Suprapubic skin (tissue), 4 donors: Measurements from ENCODE around the gene NBPF1. TPM values are rescaled to one million over a fixed set of nuclear protein-coding genes. Genes with fewer than 3 reads are reported as not detected.
"Not testable (repeated sequence)": the region's sequence is repeated elsewhere in the genome, so short reads cannot be mapped to it uniquely, and the experiment has no call there.

ENCODE experiments used
- DNase-seq, 2 donors: peaks; one replicate each; pipeline ENCODE4 v3.0.0-alpha.2; 2019; ENCODE audit warnings: low spot score in 2 of 2
- H3K27ac ChIP-seq: fragments of 200-600 bp; sonication (generic); one replicate; pipeline ENCODE4 v1.5.1; 2019
- H3K27me3 ChIP-seq: fragments of 200-600 bp; sonication (generic); one replicate; pipeline ENCODE4 v1.5.1; 2019
- H3K36me3 ChIP-seq: fragments of 200-600 bp; sonication (generic); one replicate; pipeline ENCODE4 v1.5.1; 2019
- H3K4me1 ChIP-seq: fragments of 200-600 bp; sonication (generic); one replicate; pipeline ENCODE4 v1.5.1; 2019
- H3K4me3 ChIP-seq: fragments of 200-600 bp; sonication (generic); one replicate; pipeline ENCODE4 v1.5.1; 2019; ENCODE audit warnings: mild to moderate bottlenecking
- H3K9me3 ChIP-seq: fragments of 200-600 bp; sonication (generic); one replicate; pipeline ENCODE4 v1.5.1; 2019
- CTCF ChIP-seq, 2 donors: fragments of 200-600 bp in 1 of 2; fragments of 450-650 bp in 1 of 2; sonication (generic) in 1 of 2; IDR thresholded peaks; one replicate each; pipeline ENCODE4 v1.5.1; 2016 to 2019; ENCODE audit warnings: antibody characterized with exemption in 2 of 2, mild to moderate bottlenecking in 1 of 2, moderate library complexity in 1 of 2
- EP300 ChIP-seq: sonication (generic); formaldehyde crosslinking; IDR thresholded peaks from one replicate; pipeline ENCODE4 v1.6.1; 2017; ENCODE audit warnings: antibody characterized with exemption
- POLR2A ChIP-seq, 2 donors: fragments of 450-650 bp; IDR thresholded peaks; one replicate each; pipeline ENCODE4 v1.6.1; 2017; ENCODE audit warnings: antibody characterized with exemption in 2 of 2, mild to moderate bottlenecking in 2 of 2, moderate library complexity in 2 of 2
- POLR2AphosphoS5 ChIP-seq, 3 donors: sonication (generic); formaldehyde crosslinking; IDR thresholded peaks; one replicate each; pipeline ENCODE4 v1.6.1; 2017; ENCODE audit warnings: antibody characterized with exemption in 3 of 3
- WGBS: methylation state at CpG from one replicate; pipeline ENCODE4 v1.1.5; 2018; 5-methylcytosine and 5-hydroxymethylcytosine counted together
- total RNA-seq, 4 donors: library from RNA; depleted of rRNA; stranded (reverse); fragments of >200 nt; gene quantifications; one replicate each; pipeline ENCODE4 v1.1.0, GENCODE V29; 2016

The NBPF1 gene
- total RNA-seq, 4 donors from 2014 or later: 12.9 to 49.1 (median 23.8) TPM

- peak; percentile 86 for DNase-seq
- H3K36me3 ChIP-seq: peaks cover 78% of the 10 kb centered on the region
- WGBS: 92% methylated on average over 36 of the region's 36 CpGs
These were observed 17.4 kb upstream of the NBPF1 start for GRCh38 chr1:16630661-16631247.

GRCh38 chr1:16629916-16630530 is 16.7 kb upstream of the NBPF1 start:
- H3K4me3 ChIP-seq, H3K9me3 ChIP-seq, H3K27ac ChIP-seq, H3K27me3 ChIP-seq, H3K4me1 ChIP-seq: not testable (repeated sequence)
- peaks cover 86% of the 10 kb centered on the region for H3K36me3 ChIP-seq
- 94% methylated on average over 21 of the region's 21 CpGs for WGBS
- DNase-seq: peak; percentile 81 to 86

More at GRCh38 chr1:16630661-16631247, 17.4 kb upstream of the NBPF1 start:
- TF ChIP-seq CTCF (IDR thresholded peaks at IDR 0.05): no peak
- no peak for TF ChIP-seq POLR2A (IDR thresholded peaks at IDR 0.05)
- no peak for TF ChIP-seq POLR2AphosphoS5 (IDR thresholded peaks at IDR 0.05)
- TF ChIP-seq EP300: no peak
- Histone ChIP-seq H3K4me3 (no peak overlapping the region), H3K9me3 (no peaks in the 10 kb centered on the region), H3K4me1 (no peaks in the 10 kb centered on the region), H3K27me3 (no peaks in the 10 kb centered on the region), H3K27ac (no peak overlapping the region)

DNA sequence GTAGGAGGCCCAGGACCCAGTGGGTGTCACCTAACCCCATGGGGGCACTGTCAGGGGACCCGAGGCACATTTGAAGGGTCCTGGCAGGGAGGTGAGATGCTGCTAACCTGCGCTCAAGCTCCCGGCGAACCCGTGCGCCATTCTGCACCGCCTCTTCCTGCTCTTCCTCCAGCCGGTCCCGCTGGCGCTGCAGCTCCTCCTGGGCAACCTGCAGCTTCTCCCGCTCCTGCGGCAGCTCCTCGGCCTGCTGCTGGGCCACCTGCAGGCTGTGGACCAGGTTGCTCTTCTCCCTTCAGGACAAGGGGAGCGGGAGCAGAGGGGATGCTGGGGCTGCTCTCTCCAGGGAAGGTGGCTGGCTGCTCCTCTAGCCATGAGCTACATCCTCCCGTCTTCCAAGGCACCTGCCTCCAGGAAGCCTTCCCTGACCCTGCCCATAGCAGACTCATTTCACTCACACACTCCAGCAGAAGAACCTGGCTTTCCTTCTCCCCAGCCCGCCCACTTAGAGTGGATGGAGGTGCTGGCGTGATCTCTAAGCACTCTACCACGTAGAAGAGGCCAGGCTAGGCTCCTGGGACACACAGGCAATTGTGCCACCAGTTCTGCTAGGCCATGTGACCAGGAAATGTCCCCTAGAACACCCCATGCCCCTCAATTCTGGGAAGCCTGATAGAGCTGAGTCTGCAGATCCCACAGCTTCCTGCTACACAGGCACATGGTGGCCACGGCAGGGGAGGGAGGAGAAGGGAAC is 15.2 kb upstream of the NBPF1 start:
- Histone ChIP-seq H3K36me3 (peaks cover 91% of the 10 kb centered on the region), H3K4me1 (peaks cover 10% of the 10 kb centered on the region), H3K4me3 (no peak overlapping the region), H3K27me3 (no peaks in the 10 kb centered on the region), H3K9me3 (no peaks in the 10 kb centered on the region), H3K27ac (no peak overlapping the region)
- no peak for TF ChIP-seq EP300
- TF ChIP-seq POLR2AphosphoS5 (IDR thresholded peaks at IDR 0.05): no peak
- no peak for TF ChIP-seq POLR2A (IDR thresholded peaks at IDR 0.05)
- TF ChIP-seq CTCF (IDR thresholded peaks at IDR 0.05): no peak
- DNase-seq: peak in 1 of 2 donors; percentile 78
- 90% methylated on average over 19 of the region's 19 CpGs for WGBS

- not testable (repeated sequence) for H3K27ac ChIP-seq, H3K4me3 ChIP-seq, H3K27me3 ChIP-seq, H3K9me3 ChIP-seq, DNase-seq
- H3K36me3 ChIP-seq: peaks cover 88% of the 10 kb centered on the region
- WGBS: 85% methylated on average over 15 of the region's 15 CpGs
- H3K4me1 ChIP-seq: peaks cover 12% of the 10 kb centered on the region
These were observed 13.1 kb upstream of the NBPF1 start for GRCh38 chr1:16626409-16626983.

- Histone ChIP-seq H3K4me1 (peaks cover 12% of the 10 kb centered on the region), H3K9me3 (no peaks in the 10 kb centered on the region), H3K27ac (no peak overlapping the region), H3K36me3 (peaks cover 83% of the 10 kb centered on the region), H3K27me3 (no peaks in the 10 kb centered on the region), H3K4me3 (no peak overlapping the region)
- DNase-seq: peak in 1 of 2 donors; percentile 84
- WGBS: 89% methylated on average over 25 of the region's 25 CpGs
- TF ChIP-seq CTCF (IDR thresholded peaks at IDR 0.05) (no peak), POLR2A (IDR thresholded peaks at IDR 0.05) (no peak), POLR2AphosphoS5 (IDR thresholded peaks at IDR 0.05) (no peak), EP300 (no peak)
These were observed 12.4 kb upstream of the NBPF1 start for GRCh38 chr1:16625497-16626408.

- peak; percentile 91 for DNase-seq
- WGBS: 62% methylated on average over 27 of the region's 27 CpGs
- H3K9me3 ChIP-seq, H3K27me3 ChIP-seq, H3K4me3 ChIP-seq: not testable (repeated sequence)
- peak overlapping the region; percentile 2 for H3K27ac ChIP-seq
- peaks cover 12% of the 10 kb centered on the region for H3K4me1 ChIP-seq
- peaks cover 74% of the 10 kb centered on the region for H3K36me3 ChIP-seq
These were observed 10.7 kb upstream of the NBPF1 start for GRCh38 chr1:16623812-16624719.

- peaks cover 12% of the 10 kb centered on the region for H3K4me1 ChIP-seq
- H3K27me3 ChIP-seq, H3K27ac ChIP-seq, H3K9me3 ChIP-seq, H3K4me3 ChIP-seq: not testable (repeated sequence)
- 54% methylated on average over 7 of the region's 7 CpGs for WGBS
- peak; percentile 79 to 85 for DNase-seq
- peaks cover 73% of the 10 kb centered on the region for H3K36me3 ChIP-seq
These were observed 10.0 kb upstream of the NBPF1 start for GRCh38 chr1:16623337-16623736.

- not testable (repeated sequence) for H3K27ac ChIP-seq, H3K27me3 ChIP-seq, H3K4me3 ChIP-seq, H3K9me3 ChIP-seq
- Histone ChIP-seq H3K4me1 (peaks cover 12% of the 10 kb centered on the region), H3K36me3 (peaks cover 64% of the 10 kb centered on the region)
- WGBS: 95% methylated on average over 9 of the region's 9 CpGs
- DNase-seq: peak in 1 of 2 donors; percentile 76
These were observed 8.4 kb upstream of the NBPF1 start for GRCh38 chr1:16621681-16622315.
